Mononuclear cell (primary cell): ENCODE measurements around the gene GALNT8. TPM values are rescaled to one million over a fixed set of nuclear protein-coding genes. Genes with fewer than 3 reads are reported as not detected.
"Not testable (repeated sequence)": the region's sequence is repeated elsewhere in the genome, so short reads cannot be mapped to it uniquely, and the experiment has no call there.

Source experiments
- H3K27me3 ChIP-seq: 2 replicates; pipeline ENCODE4 v1.6.0; 2011; ENCODE audit warnings: low read length, control low read depth; ENCODE audit not compliant: insufficient read depth
- H3K4me1 ChIP-seq: 2 replicates; pipeline ENCODE4 v1.5.1; 2011; ENCODE audit warnings: mild to moderate bottlenecking, low read length, control low read depth; ENCODE audit not compliant: insufficient read depth
- H3K4me3 ChIP-seq: 2 replicates; pipeline ENCODE4 v1.5.1; 2011; ENCODE audit warnings: mild to moderate bottlenecking, low read length, moderate library complexity
- H3K9me3 ChIP-seq: 2 replicates; pipeline ENCODE4 v1.5.1; 2011; ENCODE audit warnings: low read depth, mild to moderate bottlenecking, control low read depth, low read length
- total RNA-seq: library from RNA; depleted of rRNA; stranded (reverse); fragments of >200 nt; gene quantifications from one replicate; pipeline ENCODE4 v1.2.3, GENCODE V29; 2012

The GALNT8 gene
- total RNA-seq, 1 donor, result 0.42 TPM

GRCh38 chr12:4723226-4723625 lies 3.0 kb downstream of the GALNT8 start:
- H3K27me3 ChIP-seq, result peaks cover 7% of the 10 kb centered on the region
- H3K4me3 ChIP-seq, result no peak overlapping the region
- no peaks in the 10 kb centered on the region for H3K9me3 ChIP-seq
- no peaks in the 10 kb centered on the region for H3K4me1 ChIP-seq

- Histone ChIP-seq H3K4me3 (no peak overlapping the region), H3K27me3 (peaks cover 7% of the 10 kb centered on the region), H3K9me3 (no peaks in the 10 kb centered on the region), H3K4me1 (no peaks in the 10 kb centered on the region)
These were observed 4.9 kb downstream of the GALNT8 start for GRCh38 chr12:4725057-4725456.

- H3K27me3 ChIP-seq, result peaks cover 10% of the 10 kb centered on the region
- H3K4me1 ChIP-seq, result no peaks in the 10 kb centered on the region
- no peak overlapping the region for H3K4me3 ChIP-seq
- no peaks in the 10 kb centered on the region for H3K9me3 ChIP-seq
These were observed 14.6 kb downstream of the GALNT8 start for GRCh38 chr12:4734625-4735340.

GRCh38 chr12:4736091-4736490 lies 15.9 kb downstream of the GALNT8 start:
- peaks cover 10% of the 10 kb centered on the region for H3K27me3 ChIP-seq
- no peaks in the 10 kb centered on the region for H3K4me1 ChIP-seq
- H3K9me3 ChIP-seq, result no peaks in the 10 kb centered on the region
- H3K4me3 ChIP-seq, result no peak overlapping the region

- no peaks in the 10 kb centered on the region for H3K9me3 ChIP-seq
- no peaks in the 10 kb centered on the region for H3K4me1 ChIP-seq
- no peak overlapping the region for H3K4me3 ChIP-seq
- peaks cover 13% of the 10 kb centered on the region for H3K27me3 ChIP-seq
These were observed 18.3 kb downstream of the GALNT8 start for GRCh38 chr12:4738541-4738940.

GRCh38 chr12:4742416-4742970 lies 22.3 kb downstream of the GALNT8 start:
- Histone ChIP-seq H3K27me3 (peaks cover 7% of the 10 kb centered on the region), H3K4me3 (no peak overlapping the region), H3K4me1 (no peaks in the 10 kb centered on the region), H3K9me3 (no peaks in the 10 kb centered on the region)

- Histone ChIP-seq H3K9me3 (no peaks in the 10 kb centered on the region), H3K27me3 (peaks cover 9% of the 10 kb centered on the region), H3K4me3 (no peak overlapping the region), H3K4me1 (no peaks in the 10 kb centered on the region)
These were observed 22.8 kb downstream of the GALNT8 start for GRCh38 chr12:4743046-4743445.

- Histone ChIP-seq H3K4me3 (no peak overlapping the region), H3K27me3 (peaks cover 13% of the 10 kb centered on the region), H3K4me1 (no peaks in the 10 kb centered on the region), H3K9me3 (no peaks in the 10 kb centered on the region)
These were observed 24.5 kb downstream of the GALNT8 start for GRCh38 chr12:4744709-4745108.

- no peak overlapping the region for H3K4me3 ChIP-seq
- H3K4me1 ChIP-seq, result no peaks in the 10 kb centered on the region
- no peaks in the 10 kb centered on the region for H3K9me3 ChIP-seq
- peaks cover 13% of the 10 kb centered on the region for H3K27me3 ChIP-seq
These were observed 25.0 kb downstream of the GALNT8 start for GRCh38 chr12:4745249-4745648.

- not testable (repeated sequence) for H3K9me3 ChIP-seq, H3K27me3 ChIP-seq
These were observed 31.5 kb downstream of the GALNT8 start for GRCh38 chr12:4751654-4752053.

GRCh38 chr12:4762773-4763172 lies 42.6 kb downstream of the GALNT8 start:
- H3K27me3 ChIP-seq, result peaks cover 2% of the 10 kb centered on the region
- no peak overlapping the region for H3K4me3 ChIP-seq
- H3K9me3 ChIP-seq, result no peaks in the 10 kb centered on the region
- no peaks in the 10 kb centered on the region for H3K4me1 ChIP-seq

More at GRCh38 chr12:4751654-4752053, 31.5 kb downstream of the GALNT8 start:
- not testable (repeated sequence) for H3K4me3 ChIP-seq, H3K4me1 ChIP-seq

- peaks cover 2% of the 10 kb centered on the region for H3K27me3 ChIP-seq
- no peaks in the 10 kb centered on the region for H3K4me1 ChIP-seq
- no peak overlapping the region for H3K4me3 ChIP-seq
- H3K9me3 ChIP-seq, result no peaks in the 10 kb centered on the region
These were observed 43.3 kb downstream of the GALNT8 start for GRCh38 chr12:4763549-4763948.

- no peak overlapping the region for H3K4me3 ChIP-seq
- H3K27me3 ChIP-seq, result peaks cover 2% of the 10 kb centered on the region
- no peaks in the 10 kb centered on the region for H3K9me3 ChIP-seq
- H3K4me1 ChIP-seq, result no peaks in the 10 kb centered on the region
These were observed 46.2 kb downstream of the GALNT8 start for GRCh38 chr12:4766445-4766844.

GRCh38 chr12:4767186-4767585 lies 47.0 kb downstream of the GALNT8 start:
- no peaks in the 10 kb centered on the region for H3K9me3 ChIP-seq

GRCh38 chr12:4768341-4768740 lies 48.1 kb downstream of the GALNT8 start:
- no peaks in the 10 kb centered on the region for H3K4me1 ChIP-seq
- H3K27me3 ChIP-seq, result peaks cover 2% of the 10 kb centered on the region
- H3K4me3 ChIP-seq, result no peak overlapping the region
- H3K9me3 ChIP-seq, result no peaks in the 10 kb centered on the region

More at GRCh38 chr12:4767186-4767585, 47.0 kb downstream of the GALNT8 start:
- H3K4me1 ChIP-seq, result no peaks in the 10 kb centered on the region
- H3K4me3 ChIP-seq, result no peak overlapping the region
- peaks cover 2% of the 10 kb centered on the region for H3K27me3 ChIP-seq

GRCh38 chr12:4769073-4769472 lies 48.9 kb downstream of the GALNT8 start:
- H3K9me3 ChIP-seq, result no peaks in the 10 kb centered on the region
- no peaks in the 10 kb centered on the region for H3K4me1 ChIP-seq
- no peak overlapping the region for H3K4me3 ChIP-seq
- H3K27me3 ChIP-seq, result peaks cover 4% of the 10 kb centered on the region
